ENCODE results near the gene DNPH1.

The DNPH1 gene

GRCh38 chr6:43228951-43229802 is at the start of gene DNPH1:
TSS of gene DNPH1 (minus strand) at chr6:43229481. CDS start at chr6:43229456, 25 bp downstream.
- DNase-seq: peak; percentile 51

GRCh38 chr6:43278524-43279078 is 49.3 kb upstream of the DNPH1 start:
- DNase-seq: no peak

GRCh38 chr6:43277643-43278523 is 48.6 kb upstream of the DNPH1 start:
- no peak for DNase-seq

GRCh38 chr6:43277306-43277642 is 48.0 kb upstream of the DNPH1 start:
- no peak for DNase-seq

- no peak for DNase-seq
Observed at GRCh38 chr6:43276577-43277305, 47.5 kb upstream of the DNPH1 start.

- DNase-seq: no peak
Observed at GRCh38 chr6:43275801-43276576, 46.7 kb upstream of the DNPH1 start.

- DNase-seq: no peak
Observed at GRCh38 chr6:43274916-43275597, 45.8 kb upstream of the DNPH1 start.

- DNase-seq: no peak
Observed at GRCh38 chr6:43274127-43274915, 45.0 kb upstream of the DNPH1 start.

- DNase-seq: no peak
Observed at GRCh38 chr6:43273707-43274106, 44.4 kb upstream of the DNPH1 start.

GRCh38 chr6:43271944-43272343 is 42.7 kb upstream of the DNPH1 start:
- no peak for DNase-seq

GRCh38 chr6:43271103-43271815 is 42.0 kb upstream of the DNPH1 start:
- no peak for DNase-seq

GRCh38 chr6:43269273-43270007 is 40.2 kb upstream of the DNPH1 start:
- DNase-seq: no peak

- DNase-seq: no peak
Observed at GRCh38 chr6:43268782-43269272, 39.5 kb upstream of the DNPH1 start.

- no peak for DNase-seq
Observed at GRCh38 chr6:43268355-43268700, 39.0 kb upstream of the DNPH1 start.

- DNase-seq: no peak
Observed at GRCh38 chr6:43267619-43268354, 38.5 kb upstream of the DNPH1 start.

- DNase-seq: no peak
Observed at GRCh38 chr6:43265564-43265963, 36.3 kb upstream of the DNPH1 start.

GRCh38 chr6:43264599-43265145 is 35.4 kb upstream of the DNPH1 start:
- no peak for DNase-seq
